H9 (cell line): Measurements from ENCODE around the gene GABRB3. TPM values are rescaled to one million over a fixed set of nuclear protein-coding genes. Genes with fewer than 3 reads are reported as not detected.

Source experiments
- DNase-seq: peaks from one replicate; pipeline ENCODE4 v3.0.0-alpha.2; 2017
- H2AFZ ChIP-seq: one replicate; pipeline ENCODE4 v1.6.1; 2013; ENCODE audit warnings: mild to moderate bottlenecking, low read length, control low read depth, moderate library complexity
- H2AK5ac ChIP-seq: 2 replicates; pipeline ENCODE4 v1.6.1; 2013; ENCODE audit warnings: low read length, control low read depth, mixed read lengths; ENCODE audit not compliant: insufficient read length
- H2BK120ac ChIP-seq: one replicate; pipeline ENCODE4 v1.6.1; 2013; ENCODE audit warnings: low read depth, mild to moderate bottlenecking, low read length, control low read depth, inconsistent platforms; ENCODE audit not compliant: poor library complexity, severe bottlenecking
- H2BK12ac ChIP-seq: 2 replicates; pipeline ENCODE4 v1.6.1; 2013; ENCODE audit warnings: low read length, control low read depth, mixed read lengths, low read depth; ENCODE audit not compliant: insufficient read length
- H2BK15ac ChIP-seq: 2 replicates; pipeline ENCODE4 v1.6.1; 2013; ENCODE audit warnings: low read depth, low read length, control low read depth
- H2BK20ac ChIP-seq: one replicate; pipeline ENCODE4 v1.6.1; 2013; ENCODE audit warnings: low read depth, mild to moderate bottlenecking, low read length, control low read depth, inconsistent platforms; ENCODE audit not compliant: poor library complexity, severe bottlenecking
- H2BK5ac ChIP-seq: 2 replicates; pipeline ENCODE4 v1.6.1; 2013; ENCODE audit warnings: low read length, control low read depth, mixed read lengths; ENCODE audit not compliant: insufficient read length
- H3K14ac ChIP-seq: 2 replicates; pipeline ENCODE4 v1.6.1; 2013; ENCODE audit warnings: low read length, control low read depth; ENCODE audit not compliant: insufficient read depth
- H3K18ac ChIP-seq: 2 replicates; pipeline ENCODE4 v1.6.1; 2013; ENCODE audit warnings: low read depth, mild to moderate bottlenecking, mixed read lengths, low read length, control low read depth; ENCODE audit not compliant: insufficient read length
- H3K23ac ChIP-seq: 2 replicates; pipeline ENCODE4 v1.6.1; 2013; ENCODE audit warnings: low read length, control low read depth, mixed read lengths, low read depth; ENCODE audit not compliant: insufficient read length
- H3K23me2 ChIP-seq: 2 replicates; pipeline ENCODE4 v1.6.1; 2013; ENCODE audit warnings: low read depth, mild to moderate bottlenecking, mixed read lengths, low read length, control low read depth; ENCODE audit not compliant: insufficient read length, poor library complexity, severe bottlenecking
- H3K27ac ChIP-seq: 2 replicates; pipeline ENCODE4 v1.5.1; 2013; ENCODE audit warnings: low read length, control low read depth, mixed read lengths, low read depth; ENCODE audit not compliant: insufficient read length
- H3K27me3 ChIP-seq: 2 replicates; pipeline ENCODE4 v1.6.1; 2013; ENCODE audit warnings: low read length, control low read depth, inconsistent platforms; ENCODE audit not compliant: insufficient read depth
- H3K4ac ChIP-seq: 2 replicates; pipeline ENCODE4 v1.6.1; 2013; ENCODE audit warnings: low read depth, mild to moderate bottlenecking, control low read depth, inconsistent platforms, low read length, moderate library complexity
- H3K4me1 ChIP-seq: 2 replicates; pipeline ENCODE4 v1.6.1; 2013; ENCODE audit warnings: low read length, control low read depth, inconsistent platforms; ENCODE audit not compliant: insufficient read depth
- H3K4me2 ChIP-seq: 2 replicates; pipeline ENCODE4 v1.6.1; 2013; ENCODE audit warnings: low read length, control low read depth, mixed read lengths; ENCODE audit not compliant: insufficient read length, insufficient read depth
- H3K56ac ChIP-seq: 2 replicates; pipeline ENCODE4 v1.6.1; 2013; ENCODE audit warnings: low read depth, mild to moderate bottlenecking, mixed read lengths, low read length, control low read depth; ENCODE audit not compliant: insufficient read length
- H3K79me1 ChIP-seq: 2 replicates; pipeline ENCODE4 v1.6.1; 2013; ENCODE audit warnings: low read depth, mild to moderate bottlenecking, moderate library complexity, low read length, control low read depth, inconsistent platforms; ENCODE audit not compliant: insufficient read depth, poor library complexity, severe bottlenecking
- H3K79me2 ChIP-seq: 2 replicates; pipeline ENCODE4 v1.6.1; 2013; ENCODE audit warnings: low read length, control low read depth, inconsistent platforms; ENCODE audit not compliant: insufficient read depth
- H3K9ac ChIP-seq: 2 replicates; pipeline ENCODE4 v1.6.1; 2013; ENCODE audit warnings: low read length, control low read depth, mixed read lengths; ENCODE audit not compliant: insufficient read length; ENCODE audit errors: extremely low read depth
- H3K9me3 ChIP-seq: one replicate; pipeline ENCODE4 v1.6.1; 2013; ENCODE audit warnings: low read depth, low read length, inconsistent platforms; ENCODE audit not compliant: control insufficient read depth
- H3T11ph ChIP-seq: one replicate; pipeline ENCODE4 v1.6.1; 2013; ENCODE audit warnings: mild to moderate bottlenecking, low read length, control low read depth, inconsistent platforms
- H4K20me1 ChIP-seq: one replicate; pipeline ENCODE4 v1.6.1; 2013; ENCODE audit not compliant: control insufficient read depth, insufficient read length, insufficient read depth
- H4K5ac ChIP-seq: 2 replicates; pipeline ENCODE4 v1.6.1; 2013; ENCODE audit warnings: low read depth, mild to moderate bottlenecking, mixed read lengths, low read length, control low read depth; ENCODE audit not compliant: insufficient read length
- H4K8ac ChIP-seq: replicated peaks from 2 replicates; pipeline ENCODE4 v1.6.1; 2013; ENCODE audit warnings: low read length, control low read depth, mixed read lengths, low read depth; ENCODE audit not compliant: insufficient read length
- H4K91ac ChIP-seq: 2 replicates; pipeline ENCODE4 v1.6.1; 2013; ENCODE audit warnings: low read depth, mild to moderate bottlenecking, moderate library complexity, mixed read lengths, low read length, control low read depth; ENCODE audit not compliant: insufficient read length
- H3K27ac Mint-ChIP-seq, 3 experiments: 2 replicates in 2 of 3; 3 replicates in 1 of 3; pipeline ENCODE4 v1.8.0; 2020 to 2021; ENCODE audit warnings: mixed read lengths in 3 of 3, mild to moderate bottlenecking in 1 of 3, moderate library complexity in 1 of 3
- H3K27me3 Mint-ChIP-seq: 2 replicates; pipeline ENCODE4 v1.8.0; 2021; ENCODE audit warnings: low read depth, mild to moderate bottlenecking, moderate library complexity, mixed read lengths
- H3K36me3 Mint-ChIP-seq, 3 experiments: 2 replicates in 2 of 3; 3 replicates in 1 of 3; pipeline ENCODE4 v1.8.0; 2020 to 2021; ENCODE audit warnings: low read depth in 3 of 3, mixed read lengths in 3 of 3; ENCODE audit not compliant: insufficient read depth in 1 of 3
- H3K4me1 Mint-ChIP-seq, 2 experiments: 2 replicates each; pipeline ENCODE4 v1.8.0; 2020; ENCODE audit warnings: mixed read lengths in 2 of 2
- H3K4me3 Mint-ChIP-seq, 2 experiments: 2 replicates in 1 of 2; 3 replicates in 1 of 2; pipeline ENCODE4 v1.8.0; 2020 to 2021; ENCODE audit warnings: mild to moderate bottlenecking in 2 of 2, mixed read lengths in 2 of 2, moderate library complexity in 1 of 2
- H3K9me3 Mint-ChIP-seq, 2 experiments: 2 replicates in 1 of 2; 3 replicates in 1 of 2; pipeline ENCODE4 v1.8.0; 2020; ENCODE audit warnings: mild to moderate bottlenecking in 2 of 2, mixed read lengths in 2 of 2, moderate library complexity in 1 of 2
- CTCF ChIP-seq: fragments of 200-600 bp; sonication (generic); conservative IDR thresholded peaks from 3 replicates; pipeline ENCODE4 v1.8.0; 2021; ENCODE audit warnings: antibody characterized with exemption, mild to moderate bottlenecking
- WGBS: extraction: QIAGEN DNeasy Blood & Tissue Kit; methylation state at CpG from one replicate; pipeline ENCODE4 v1.1.7; 2013; ENCODE audit warnings: missing lambda C conversion rate, low lambda C conversion rate, mixed read lengths; ENCODE audit not compliant: insufficient read length; ENCODE audit errors: extremely low coverage; 5-methylcytosine and 5-hydroxymethylcytosine counted together
- total RNA-seq: library from RNA; stranded (reverse); gene quantifications from 2 replicates; pipeline ENCODE4 v1.2.1, GENCODE V29; 2021

The GABRB3 gene
- total RNA-seq, 1 experiment from 2014 or later: 98.2 TPM

- no peaks in the 10 kb centered on the region for H3K23me2 ChIP-seq
- TF ChIP-seq CTCF: peak; percentile 36; the same call in 1 of the 3 replicates
- Mint-ChIP-seq H3K27ac (peak overlapping the region in 2 of 3 experiments; percentile 64 to 96; a peak in 5 of 7 replicates), H3K27me3 (no peaks in the 10 kb centered on the region), H3K4me3 (peak overlapping the region in 1 of 2 experiments; percentile 43; a peak in 2 of 5 replicates), H3K36me3 (peaks cover 14 to 18% (median 18%) of the 10 kb centered on the region in 3 experiments), H3K9me3 (peaks cover 10 to 16% of the 10 kb centered on the region in 2 experiments), H3K4me1 (peaks cover 35 to 48% of the 10 kb centered on the region in 2 experiments)
- no CpG with 5 or more reads among the region's 6 CpGs for WGBS
- no peak overlapping the region for H2AFZ ChIP-seq
- DNase-seq: no peak
- peaks cover 1% of the 10 kb centered on the region; the same call in 1 of the 2 replicates for H3K79me2 ChIP-seq
- H3K79me1 ChIP-seq: no peaks in the 10 kb centered on the region
- H2BK20ac ChIP-seq: no peak overlapping the region
- no peak overlapping the region for H2BK15ac ChIP-seq
- no peak overlapping the region for H2AK5ac ChIP-seq
- no peak overlapping the region for H3K18ac ChIP-seq
- H3K14ac ChIP-seq: no peak overlapping the region
- H3K9me3 ChIP-seq: no peaks in the 10 kb centered on the region
- no peak overlapping the region for H3T11ph ChIP-seq
- no peak overlapping the region for H4K91ac ChIP-seq
- H3K9ac ChIP-seq: no peak overlapping the region
- H3K23ac ChIP-seq: no peak overlapping the region
- no peak overlapping the region for H3K4ac ChIP-seq
- no peaks in the 10 kb centered on the region for H3K27me3 ChIP-seq
- no peak overlapping the region for H4K5ac ChIP-seq
- H2BK5ac ChIP-seq: no peak overlapping the region
- no peak overlapping the region for H2BK12ac ChIP-seq
- H2BK120ac ChIP-seq: no peak overlapping the region
- H3K56ac ChIP-seq: no peak overlapping the region
- H4K20me1 ChIP-seq: no peaks in the 10 kb centered on the region
- H3K4me2 ChIP-seq: no peak overlapping the region
- H3K4me1 ChIP-seq: peaks cover 10% of the 10 kb centered on the region
- no peak overlapping the region for H4K8ac ChIP-seq
- peak overlapping the region; percentile 3 for H3K27ac ChIP-seq
These were observed 141.0 kb downstream of the GABRB3 start for GRCh38 chr15:26631894-26632293.
